DLD1 (cell line): ENCODE measurements around the gene CASKIN2.
"Not testable (repeated sequence)": the region's sequence is repeated elsewhere in the genome, so short reads cannot be mapped to it uniquely, and the experiment has no call there.

Experiments used
- in situ Hi-C: cut with HindIII; loops from 2 replicates; pipeline ENCODE4 v1.10.0; 2017; ENCODE audit warnings: low sequenced_read_pairs

The CASKIN2 gene

GRCh38 chr17:75521290-75521689 is 6.0 kb upstream of the CASKIN2 start:
- in situ Hi-C loops = no loop called here

DNA sequence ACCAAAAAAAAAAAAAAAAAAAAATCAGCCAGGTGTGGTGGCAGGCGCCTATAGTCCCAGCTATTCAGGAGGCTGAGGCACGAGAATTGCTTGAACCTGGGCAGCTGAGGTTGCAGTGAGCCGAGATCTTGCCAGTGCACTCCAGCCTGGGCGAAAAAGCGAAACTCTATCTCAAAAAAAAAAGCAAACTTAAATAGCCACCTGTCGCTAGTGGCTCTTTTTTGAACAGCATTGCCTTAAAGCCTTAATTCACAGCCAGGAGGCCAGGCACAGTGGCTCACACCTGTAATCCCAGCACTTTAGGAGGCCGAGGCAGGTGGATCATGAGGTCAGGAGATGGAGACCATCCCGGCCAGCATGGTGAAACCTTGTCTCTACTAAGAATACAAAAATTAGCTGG is 5.1 kb upstream of the CASKIN2 start:
- in situ Hi-C loops = not testable (repeated sequence)

GRCh38 chr17:75518983-75519537 is 3.7 kb upstream of the CASKIN2 start:
- in situ Hi-C loops = no loop called here

GRCh38 chr17:75518201-75518600 is 2.9 kb upstream of the CASKIN2 start:
- in situ Hi-C loops = no loop called here

DNA sequence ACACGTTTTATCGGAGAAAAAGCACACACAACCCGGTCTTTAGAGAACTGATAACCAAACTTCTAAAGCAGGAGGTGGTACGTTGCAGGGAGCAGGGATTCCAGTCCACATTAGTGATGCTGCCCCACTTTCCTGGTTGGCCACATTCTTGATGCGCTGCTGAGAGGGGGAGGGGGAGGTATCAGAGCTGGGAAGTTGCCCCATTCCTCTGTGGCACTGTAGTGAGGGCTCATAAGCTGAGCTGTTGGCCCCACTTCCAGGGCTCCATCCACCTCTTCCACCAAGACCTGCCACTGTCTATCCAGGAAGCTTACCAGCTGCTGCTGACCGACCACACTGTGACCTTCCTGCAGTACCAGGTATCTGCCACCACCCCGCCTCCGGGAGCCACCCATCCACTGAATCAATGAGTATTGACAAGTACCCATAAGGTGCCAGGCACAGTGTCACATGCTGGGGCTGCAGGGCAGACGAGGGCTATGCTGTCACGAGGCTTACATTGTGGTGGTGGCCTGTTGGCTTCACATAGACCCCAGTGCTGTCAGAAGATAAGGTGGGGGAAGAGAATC is 2.0 kb upstream of the CASKIN2 start:
- in situ Hi-C loops = no loop called here

DNA sequence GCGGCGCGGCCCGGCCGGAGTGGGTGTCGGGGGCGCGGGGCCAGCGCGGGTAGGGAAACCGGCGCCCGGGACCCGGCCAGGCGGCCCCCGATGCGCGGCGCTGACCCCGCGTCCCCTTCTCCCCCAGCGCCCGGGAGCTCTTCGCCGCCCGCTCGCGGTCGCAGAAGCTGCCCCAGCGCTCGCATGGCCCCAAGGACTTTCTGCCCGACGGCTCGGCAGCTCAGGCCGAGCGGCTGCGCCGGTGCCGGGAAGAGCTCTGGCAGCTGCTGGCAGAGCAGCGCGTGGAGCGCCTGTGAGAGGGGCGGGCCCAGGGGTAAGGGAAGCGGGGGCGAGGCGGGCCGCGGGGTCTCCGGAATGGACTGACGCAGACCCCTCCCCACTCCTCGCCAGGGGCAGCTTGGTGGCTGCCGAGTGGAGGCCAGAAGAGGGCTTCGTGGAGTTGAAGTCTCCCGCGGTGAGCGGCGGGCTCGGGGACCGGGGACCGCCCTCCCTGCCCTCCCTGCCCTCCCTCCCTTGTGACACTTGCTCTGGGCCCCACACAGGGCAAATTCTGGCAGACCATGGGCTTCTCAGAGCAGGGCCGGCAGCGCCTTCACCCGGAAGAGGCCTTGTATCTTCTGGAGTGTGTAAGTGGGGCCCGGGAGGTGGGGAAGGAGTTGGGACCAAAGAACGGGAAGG is 1.4 kb upstream of the CASKIN2 start:
- in situ Hi-C loops = no loop called here

DNA sequence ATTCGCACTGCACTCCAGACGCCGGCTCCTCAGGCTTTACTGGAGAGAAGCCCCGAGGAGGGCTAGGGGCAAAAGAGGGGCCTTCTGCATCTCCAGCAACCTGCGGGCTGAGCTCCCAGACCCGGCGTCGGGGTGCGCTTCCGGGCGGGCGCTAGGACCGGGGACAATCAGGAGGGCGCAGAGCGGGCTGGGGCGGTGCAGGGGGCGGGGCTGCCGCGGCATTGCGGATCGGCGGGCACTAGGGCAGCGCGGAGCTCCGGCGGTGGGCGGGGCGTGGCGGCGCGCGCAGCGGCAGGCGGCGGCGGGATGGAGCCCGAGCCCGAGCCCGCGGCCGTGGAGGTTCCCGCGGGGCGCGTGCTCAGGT is 900 bp upstream of the CASKIN2 start, which contains the start of gene TSEN54:
Gene TSEN54, plus strand, starts transcription at position 274 of the 364 bp plus-strand sequence. Its CDS starts 33 bp downstream, at position 307.
- in situ Hi-C loops = no loop called here

DNA sequence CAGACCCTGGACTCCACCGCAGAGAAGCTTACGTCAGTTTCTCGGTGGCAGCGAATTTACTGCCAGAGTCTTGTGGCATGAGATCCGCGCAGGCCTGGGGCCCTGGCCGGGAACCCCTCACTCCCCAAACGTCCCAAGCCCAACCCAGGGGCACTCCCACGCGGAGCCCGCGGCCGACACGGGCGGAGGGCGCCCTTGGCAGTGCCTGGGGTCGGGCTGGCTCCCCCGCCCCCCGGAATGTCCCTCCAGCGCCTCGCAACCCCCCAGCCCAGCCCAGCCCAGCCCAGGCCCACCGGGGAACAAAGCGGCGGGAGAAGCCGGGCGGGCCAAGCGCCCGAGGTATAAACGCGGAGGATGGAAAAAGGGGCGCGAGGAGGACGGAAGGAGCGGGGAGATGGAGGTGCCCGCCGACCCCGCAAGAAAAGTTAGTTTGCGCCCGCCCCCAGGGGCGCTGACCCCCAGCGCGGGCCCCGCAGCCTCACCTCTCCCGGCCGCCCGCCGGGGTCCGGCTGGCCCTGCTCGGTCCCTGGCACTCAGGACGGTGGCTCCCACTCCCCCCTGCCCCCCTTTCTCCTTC is 330 bp downstream of the CASKIN2 start:
- in situ Hi-C loops = no loop called here

- in situ Hi-C loops = no loop called here
Measured at GRCh38 chr17:75514299-75514918, 928 bp downstream of the CASKIN2 start.

GRCh38 chr17:75513641-75514000 is 1.7 kb downstream of the CASKIN2 start:
- in situ Hi-C loops = no loop called here

DNA sequence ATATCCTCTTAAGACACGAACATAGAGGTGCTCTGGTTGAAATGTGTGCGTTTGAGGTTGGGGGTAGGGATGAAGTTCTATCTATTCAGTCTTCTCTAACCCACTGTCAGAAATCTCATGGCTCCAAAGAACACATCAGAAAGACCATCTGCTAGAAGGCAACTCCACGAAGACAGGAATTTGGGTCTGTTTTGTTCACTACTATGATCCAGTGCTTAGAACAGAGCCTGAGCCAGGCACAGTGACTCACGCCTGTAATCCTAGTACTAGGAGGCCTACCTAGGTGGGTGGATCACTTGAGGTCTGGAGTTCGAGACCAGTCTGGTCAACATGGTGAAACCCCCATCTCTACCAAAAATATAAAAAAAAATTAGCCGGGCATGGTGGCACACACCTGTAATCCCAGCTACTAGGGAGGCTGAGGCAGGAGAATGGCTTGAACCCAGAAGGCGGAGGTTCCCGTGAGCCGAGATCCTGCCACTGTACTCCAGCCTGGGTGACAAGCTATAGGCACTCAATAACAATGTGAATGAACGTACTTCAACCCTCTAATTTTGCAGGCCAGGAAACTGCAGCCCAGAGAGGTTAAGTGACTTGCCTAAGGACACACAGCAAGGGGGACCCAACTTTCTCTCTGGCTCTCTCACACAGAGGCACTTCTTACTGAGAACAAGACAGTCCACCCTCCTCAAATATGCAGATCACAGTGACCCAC is 2.3 kb downstream of the CASKIN2 start:
- in situ Hi-C loops = no loop called here

- in situ Hi-C loops = no loop called here
Measured at GRCh38 chr17:75511610-75512575, 3.4 kb downstream of the CASKIN2 start.

GRCh38 chr17:75511270-75511609 is 4.1 kb downstream of the CASKIN2 start:
- in situ Hi-C loops = no loop called here

GRCh38 chr17:75509528-75510258 is 5.6 kb downstream of the CASKIN2 start:
- in situ Hi-C loops = no loop called here

- in situ Hi-C loops = no loop called here
Measured at GRCh38 chr17:75508931-75509361, 6.4 kb downstream of the CASKIN2 start.

- in situ Hi-C loops = no loop called here
Measured at GRCh38 chr17:75507733-75508719, 7.3 kb downstream of the CASKIN2 start.

DNA sequence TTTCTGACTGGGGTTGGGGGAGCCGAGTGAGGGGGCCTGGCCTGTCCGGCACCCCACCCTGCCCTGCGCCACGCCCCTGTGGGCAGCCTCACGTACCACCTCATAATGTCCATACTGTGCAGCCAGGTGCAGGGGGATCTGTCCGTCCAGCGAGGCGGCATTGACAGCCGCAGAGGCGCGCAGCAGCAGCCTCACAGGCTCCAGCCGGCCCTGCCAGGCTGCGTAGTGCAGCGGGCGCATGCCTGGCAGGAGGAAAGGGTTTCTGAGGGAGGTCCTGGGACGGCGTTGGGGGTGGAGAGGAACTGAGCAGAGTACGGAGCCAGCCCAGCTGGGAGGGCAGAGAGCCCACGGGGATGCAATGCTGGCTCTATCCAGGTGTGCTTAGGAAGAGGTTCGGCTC is 8.4 kb downstream of the CASKIN2 start:
- in situ Hi-C loops = no loop called here

DNA sequence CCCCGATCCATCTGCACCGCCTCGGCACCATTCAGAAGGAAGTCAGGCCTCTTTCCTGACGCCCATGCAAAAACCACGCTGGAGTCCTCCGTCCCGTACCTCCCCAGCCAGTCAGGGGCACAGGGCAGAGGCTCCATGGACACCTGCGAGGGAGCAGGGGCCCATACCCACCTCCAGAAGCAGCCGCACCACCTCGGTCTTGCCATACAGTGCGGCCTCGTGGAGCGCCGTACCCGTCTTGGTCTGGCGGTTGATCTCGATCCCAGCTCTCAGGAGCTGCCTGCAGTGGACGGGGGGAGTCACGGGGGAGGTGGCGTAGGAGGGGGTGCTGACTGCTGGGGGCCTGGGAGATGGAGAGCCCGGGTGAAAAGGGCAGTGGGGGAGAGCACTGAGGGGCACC is 9.2 kb downstream of the CASKIN2 start:
- in situ Hi-C loops = no loop called here
